ENCODE results near the gene EML3.
"Not testable (repeated sequence)": the region's sequence is repeated elsewhere in the genome, so short reads cannot be mapped to it uniquely, and the experiment has no call there.

Gene EML3

GRCh38 chr11:62572431-62572830 lies 40.1 kb downstream of the EML3 start:
- H3K27ac ChIP-seq (ENCODE audit: low read depth, low read length, poor library complexity, severe bottlenecking): peak overlapping the region; percentile 61
- H4K20me1 ChIP-seq (ENCODE audit: insufficient read depth, low read length): no peaks in the 10 kb centered on the region
- no peaks in the 10 kb centered on the region for H3F3A ChIP-seq (ENCODE audit: insufficient read depth, low read length)
- H3K4me2 ChIP-seq (ENCODE audit: low read length): peak overlapping the region; percentile 78
- no peaks in the 10 kb centered on the region for H3K27me3 ChIP-seq (ENCODE audit: insufficient read depth, low read length)
- H3K9me3 ChIP-seq (ENCODE audit: low read length): no peaks in the 10 kb centered on the region
- H2AFZ ChIP-seq (ENCODE audit: low read length): no peak overlapping the region
- no peaks in the 10 kb centered on the region for H3K9me2 ChIP-seq (ENCODE audit: low read depth, low read length)
- no peak for TF ChIP-seq EZH2 (IDR thresholded peaks at IDR 0.05; ENCODE audit: borderline replicate concordance, low read length)
- TF ChIP-seq CTCF (IDR thresholded peaks at IDR 0.05; ENCODE audit: low read length): no peak
- H3K36me3 ChIP-seq (ENCODE audit: insufficient read depth, low read length): peaks cover 76% of the 10 kb centered on the region
- peaks cover 38% of the 10 kb centered on the region for H3K4me1 ChIP-seq (ENCODE audit: insufficient read depth, low read length, severe bottlenecking)
- H3K4me3 ChIP-seq (ENCODE audit: low read depth, low read length, poor library complexity, severe bottlenecking): peak overlapping the region; percentile 77
- peak overlapping the region; percentile 81 for H3K9ac ChIP-seq (ENCODE audit: low read length)
- H3K79me2 ChIP-seq (ENCODE audit: insufficient read depth, low read length): peaks cover 21% of the 10 kb centered on the region

- not testable (repeated sequence) for H3K9me2 ChIP-seq (ENCODE audit: low read depth, low read length); H4K20me1 ChIP-seq (ENCODE audit: insufficient read depth, low read length); H3K27ac ChIP-seq (ENCODE audit: low read depth, low read length, poor library complexity, severe bottlenecking); H3K9ac ChIP-seq (ENCODE audit: low read length); H2AFZ ChIP-seq (ENCODE audit: low read length); H3F3A ChIP-seq (ENCODE audit: insufficient read depth, low read length); H3K9me3 ChIP-seq (ENCODE audit: low read length); H3K27me3 ChIP-seq (ENCODE audit: insufficient read depth, low read length)
- peak overlapping the region; percentile 78; the same call in 1 of the 2 replicates for H3K4me2 ChIP-seq (ENCODE audit: low read length)
- peaks cover 38% of the 10 kb centered on the region for H3K4me1 ChIP-seq (ENCODE audit: insufficient read depth, low read length, severe bottlenecking)
- H3K4me3 ChIP-seq (ENCODE audit: low read depth, low read length, poor library complexity, severe bottlenecking): peak overlapping the region; percentile 77
- peaks cover 21% of the 10 kb centered on the region for H3K79me2 ChIP-seq (ENCODE audit: insufficient read depth, low read length)
- peaks cover 77% of the 10 kb centered on the region for H3K36me3 ChIP-seq (ENCODE audit: insufficient read depth, low read length)
Observed at GRCh38 chr11:62571493-62571892, 41.1 kb downstream of the EML3 start.

GRCh38 chr11:62570903-62571302 lies 41.7 kb downstream of the EML3 start:
- Histone ChIP-seq H3K79me2 (ENCODE audit: insufficient read depth, low read length) (peaks cover 23% of the 10 kb centered on the region), H3K36me3 (ENCODE audit: insufficient read depth, low read length) (peaks cover 77% of the 10 kb centered on the region), H3K4me1 (ENCODE audit: insufficient read depth, low read length, severe bottlenecking) (peaks cover 38% of the 10 kb centered on the region)
- not testable (repeated sequence) for H3K9me2 ChIP-seq (ENCODE audit: low read depth, low read length); H3K27ac ChIP-seq (ENCODE audit: low read depth, low read length, poor library complexity, severe bottlenecking); H4K20me1 ChIP-seq (ENCODE audit: insufficient read depth, low read length); H3K9me3 ChIP-seq (ENCODE audit: low read length); H3K4me3 ChIP-seq (ENCODE audit: low read depth, low read length, poor library complexity, severe bottlenecking); H3K4me2 ChIP-seq (ENCODE audit: low read length); H2AFZ ChIP-seq (ENCODE audit: low read length); H3K9ac ChIP-seq (ENCODE audit: low read length); H3F3A ChIP-seq (ENCODE audit: insufficient read depth, low read length); H3K27me3 ChIP-seq (ENCODE audit: insufficient read depth, low read length)

- H3K79me2 ChIP-seq (ENCODE audit: insufficient read depth, low read length): peaks cover 25% of the 10 kb centered on the region
- H3K9me3 ChIP-seq (ENCODE audit: low read length): no peaks in the 10 kb centered on the region
- no peaks in the 10 kb centered on the region for H4K20me1 ChIP-seq (ENCODE audit: insufficient read depth, low read length)
- H3K27ac ChIP-seq (ENCODE audit: low read depth, low read length, poor library complexity, severe bottlenecking): no peak overlapping the region
- no peaks in the 10 kb centered on the region for H3K27me3 ChIP-seq (ENCODE audit: insufficient read depth, low read length)
- no peaks in the 10 kb centered on the region for H3K9me2 ChIP-seq (ENCODE audit: low read depth, low read length)
- peaks cover 84% of the 10 kb centered on the region for H3K36me3 ChIP-seq (ENCODE audit: insufficient read depth, low read length)
- no peaks in the 10 kb centered on the region for H3F3A ChIP-seq (ENCODE audit: insufficient read depth, low read length)
- H3K4me2 ChIP-seq (ENCODE audit: low read length): no peak overlapping the region
- no peak overlapping the region for H3K4me3 ChIP-seq (ENCODE audit: low read depth, low read length, poor library complexity, severe bottlenecking)
- TF ChIP-seq CTCF (IDR thresholded peaks at IDR 0.05; ENCODE audit: low read length): no peak
- no peak for TF ChIP-seq EZH2 (IDR thresholded peaks at IDR 0.05; ENCODE audit: borderline replicate concordance, low read length)
- H2AFZ ChIP-seq (ENCODE audit: low read length): no peak overlapping the region
- H3K4me1 ChIP-seq (ENCODE audit: insufficient read depth, low read length, severe bottlenecking): peaks cover 26% of the 10 kb centered on the region
- H3K9ac ChIP-seq (ENCODE audit: low read length): no peak overlapping the region
Observed at GRCh38 chr11:62569611-62570010, 43.0 kb downstream of the EML3 start.
